HepG2 (cell line): ENCODE results near the gene SEMA3F. TPM values are rescaled to one million over a fixed set of nuclear protein-coding genes. Genes with fewer than 3 reads are reported as not detected.
A peak's percentile ranks its signal among the peaks of the same experiment; 100 is the strongest.

Experiments
- ARNT2 ChIP-seq: sonication (generic); formaldehyde crosslinking; IDR thresholded peaks from 2 replicates; pipeline ENCODE4 v1.8.0; 2022; ENCODE audit warnings: mild to moderate bottlenecking, low read depth, missing genetic modification reagents, moderate library complexity
- BRCA1 ChIP-seq: sonication (generic); formaldehyde crosslinking; IDR thresholded peaks from 2 replicates; pipeline ENCODE4 v1.4.0; 2020; ENCODE audit warnings: missing genetic modification reagents
- DNMT3B ChIP-seq: conservative IDR thresholded peaks from 2 replicates; pipeline ENCODE4 v1.6.1; 2016; ENCODE audit warnings: missing biosample characterization, control low read depth
- HHEX ChIP-seq: IDR thresholded peaks from 2 replicates; pipeline ENCODE4 v1.6.1; 2016; ENCODE audit warnings: control low read depth
- HNRNPL ChIP-seq: fragments of 200-400 bp; formaldehyde crosslinking; IDR thresholded peaks from 2 replicates; pipeline ENCODE4 v1.6.1; 2017; ENCODE audit warnings: mild to moderate bottlenecking, low read depth, low read length
- KLF16 ChIP-seq, 2 experiments: sonication (generic) in 1 of 2; formaldehyde crosslinking in 1 of 2; IDR thresholded peaks; 2 replicates each; pipeline versions ENCODE4 v1.6.1 to v1.8.0; 2016 to 2023; ENCODE audit warnings: missing genetic modification reagents in 2 of 2, missing compliant biosample characterization in 1 of 2
- MAFK ChIP-seq, 2 experiments: IDR thresholded peaks in 1 of 2; conservative IDR thresholded peaks in 1 of 2; 2 replicates each; pipeline ENCODE4 v1.6.1; 2011; ENCODE audit warnings: improper control_type of control experiment in 2 of 2, low read length in 2 of 2
- NKX3-1 ChIP-seq: sonication (generic); formaldehyde crosslinking; IDR thresholded peaks from 2 replicates; pipeline ENCODE4 v1.5.0; 2020; ENCODE audit warnings: missing genetic modification reagents
- NONO ChIP-seq, 2 experiments: fragments of 450-650 bp in 1 of 2; sonication (generic) in 1 of 2; formaldehyde crosslinking in 1 of 2; IDR thresholded peaks in 1 of 2; conservative IDR thresholded peaks in 1 of 2; 2 replicates each; pipeline versions ENCODE4 v1.6.1 to v1.8.0; 2017 to 2022; ENCODE audit warnings: mild to moderate bottlenecking in 1 of 2, missing genetic modification reagents in 1 of 2, moderate library complexity in 1 of 2
- RARG ChIP-seq: sonication (generic); formaldehyde crosslinking; IDR thresholded peaks from 2 replicates; pipeline ENCODE4 v1.4.0; 2020; ENCODE audit warnings: low read depth, mild to moderate bottlenecking, missing genetic modification reagents
- SKI ChIP-seq: fragments of 450-650 bp; IDR thresholded peaks from one replicate; pipeline ENCODE4 v1.6.1; 2018; ENCODE audit warnings: mild to moderate bottlenecking; ENCODE audit not compliant: partially characterized antibody
- SUZ12 ChIP-seq: fragments of 150-350 bp; IDR thresholded peaks from 2 replicates; pipeline ENCODE4 v1.6.1; 2014; ENCODE audit warnings: low read depth, low read length
- TEAD2 ChIP-seq: sonication (generic); formaldehyde crosslinking; IDR thresholded peaks from 2 replicates; pipeline ENCODE4 v1.9.0; 2021; ENCODE audit warnings: missing genetic modification reagents
- TGIF2 ChIP-seq: IDR thresholded peaks from 2 replicates; pipeline ENCODE4 v1.6.1; 2016; ENCODE audit warnings: control low read depth, missing compliant biosample characterization
- ZFP62 ChIP-seq: sonication (generic); formaldehyde crosslinking; IDR thresholded peaks from 2 replicates; pipeline ENCODE4 v1.4.0; 2020; ENCODE audit warnings: missing genetic modification reagents
- ZNF282 ChIP-seq: fragments of 450-650 bp; IDR thresholded peaks from 2 replicates; pipeline ENCODE4 v1.6.1; 2018; ENCODE audit not compliant: partially characterized antibody
- ZNF296 ChIP-seq: sonication (generic); formaldehyde crosslinking; conservative IDR thresholded peaks from 2 replicates; pipeline ENCODE4 v1.5.0; 2020; ENCODE audit warnings: mild to moderate bottlenecking, missing genetic modification reagents
- ZNF564 ChIP-seq: sonication (generic); formaldehyde crosslinking; IDR thresholded peaks from 2 replicates; pipeline ENCODE4 v1.8.1; 2023; ENCODE audit warnings: mild to moderate bottlenecking, missing genetic modification reagents
- ZNF619 ChIP-seq: sonication (generic); formaldehyde crosslinking; IDR thresholded peaks from 2 replicates; pipeline ENCODE4 v1.4.0; 2020; ENCODE audit warnings: mild to moderate bottlenecking, missing genetic modification reagents
- ZNF781 ChIP-seq: sonication (generic); formaldehyde crosslinking; IDR thresholded peaks from 2 replicates; pipeline ENCODE4 v1.5.1; 2020; ENCODE audit warnings: borderline replicate concordance, mild to moderate bottlenecking, missing genetic modification reagents; ENCODE audit errors: not compliant biosample characterization
- ZNF841 ChIP-seq: sonication (generic); formaldehyde crosslinking; IDR thresholded peaks from 2 replicates; pipeline ENCODE4 v1.8.1; 2023; ENCODE audit warnings: missing genetic modification reagents, borderline replicate concordance
- polyA plus RNA-seq, 8 experiments: library from polyadenylated mRNA; depleted of rRNA in 3 of 8; stranded (reverse) in 7 of 8; unstranded in 1 of 8; fragments of >200 nt; fragmentation: Illumina TruSeq in 4 of 8; extraction: Trizol in 4 of 8; gene quantifications; 2 replicates each; pipeline versions ENCODE4 v1.2.1 to v1.2.3, GENCODE V29; 2011 to 2016; ENCODE audit warnings: low read depth in 4 of 8, missing spikeins in 1 of 8, mixed read lengths in 1 of 8; ENCODE audit not compliant: insufficient read depth in 1 of 8
- total RNA-seq, 5 experiments: library from RNA; depleted of rRNA; stranded (reverse); fragments of >200 nt; fragmentation: Illumina TruSeq; extraction: Trizol; gene quantifications; 2 replicates each; pipeline ENCODE4 v1.2.3, GENCODE V29; 2016; ENCODE audit warnings: low read depth in 1 of 5
- TF ChIP-seq, protein P1 (sequence below): sonication (generic); formaldehyde crosslinking; IDR thresholded peaks from 2 replicates; pipeline ENCODE4 v1.8.0; 2022; ENCODE audit warnings: missing genetic modification reagents, mild to moderate bottlenecking, borderline replicate concordance
- TF ChIP-seq, protein P2 (sequence below): sonication (generic); formaldehyde crosslinking; IDR thresholded peaks from 2 replicates; pipeline ENCODE4 v1.4.0; 2020; ENCODE audit warnings: missing genetic modification reagents, borderline replicate concordance
- TF ChIP-seq, protein P3 (sequence below): IDR thresholded peaks from 2 replicates; pipeline ENCODE4 v1.6.1; 2016; ENCODE audit warnings: missing compliant biosample characterization, missing genetic modification reagents, borderline replicate concordance
- TF ChIP-seq, protein P4 (sequence below): sonication (generic); formaldehyde crosslinking; IDR thresholded peaks from 2 replicates; pipeline ENCODE4 v1.5.0; 2020; ENCODE audit warnings: missing genetic modification reagents, mild to moderate bottlenecking, borderline replicate concordance

Gene SEMA3F
- total and polyA plus RNA-seq, 2 of the 13 experiments (the other 11 are each of a cell fraction or from before 2014, with no cell fraction given): 7.6 to 17.2 TPM

DNA sequence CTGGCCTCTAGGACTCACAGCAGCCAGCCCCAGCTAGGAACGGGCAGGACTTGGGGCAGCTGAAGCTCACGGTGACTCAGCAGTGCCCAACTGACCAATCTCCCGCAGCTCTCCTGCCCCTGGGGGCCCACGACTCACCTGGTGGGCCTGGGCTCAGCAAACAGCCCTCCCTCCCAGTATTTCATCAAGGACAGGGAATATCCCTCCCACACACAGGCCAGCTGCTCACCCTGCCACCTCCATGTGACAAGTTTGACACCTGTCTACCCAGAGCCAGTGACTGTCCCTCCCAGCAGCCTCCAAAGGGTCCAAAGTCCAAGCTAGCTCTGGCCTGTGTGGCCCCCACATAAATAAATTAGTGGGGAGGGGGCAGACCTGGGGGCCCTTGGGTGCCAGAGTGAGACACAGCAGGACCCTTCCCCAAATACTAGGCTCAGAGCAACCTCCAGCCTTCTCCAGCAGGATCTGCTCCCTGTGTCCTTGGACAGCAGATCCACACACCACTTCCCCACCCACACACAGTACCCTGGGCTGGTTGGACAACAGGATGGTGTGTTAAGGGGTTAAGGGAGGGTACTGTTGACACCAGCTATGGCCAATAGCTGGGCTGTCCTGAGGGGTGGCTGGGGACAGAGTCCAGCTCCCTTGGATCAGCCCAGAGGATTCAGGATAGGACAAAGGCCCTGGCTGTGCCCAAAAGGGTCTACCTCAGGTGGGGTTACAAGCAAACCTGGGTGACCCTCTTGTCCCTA is 40.6 kb downstream of the SEMA3F start (continued):
- TF ChIP-seq, protein P1, sequence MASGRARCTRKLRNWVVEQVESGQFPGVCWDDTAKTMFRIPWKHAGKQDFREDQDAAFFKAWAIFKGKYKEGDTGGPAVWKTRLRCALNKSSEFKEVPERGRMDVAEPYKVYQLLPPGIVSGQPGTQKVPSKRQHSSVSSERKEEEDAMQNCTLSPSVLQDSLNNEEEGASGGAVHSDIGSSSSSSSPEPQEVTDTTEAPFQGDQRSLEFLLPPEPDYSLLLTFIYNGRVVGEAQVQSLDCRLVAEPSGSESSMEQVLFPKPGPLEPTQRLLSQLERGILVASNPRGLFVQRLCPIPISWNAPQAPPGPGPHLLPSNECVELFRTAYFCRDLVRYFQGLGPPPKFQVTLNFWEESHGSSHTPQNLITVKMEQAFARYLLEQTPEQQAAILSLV: no peak
- TF ChIP-seq TGIF2: peak; percentile 97
- peak; percentile 75; the same call in 1 of the 2 replicates for TF ChIP-seq ARNT2 (CRISPR knock-in tag)
- TF ChIP-seq RARG (CRISPR knock-in tag): 0 out of 2 replicates have a peak, but pooled peaks have one; percentile 53
- TF ChIP-seq BRCA1 (CRISPR knock-in tag): peak; percentile 44; the same call in 1 of the 2 replicates
- no peak for TF ChIP-seq ZFP62
- TF ChIP-seq NKX3-1: no peak
- TF ChIP-seq ZNF781 (CRISPR knock-in tag): peak; percentile 99
- peak in 1 of 2 experiments; percentile 60; a peak in 1 of 4 replicates for TF ChIP-seq KLF16 (CRISPR knock-in tag; IDR thresholded peaks at IDR 0.05)
- peak; percentile 86 for TF ChIP-seq HNRNPL
- no peak for TF ChIP-seq NONO (IDR thresholded peaks at IDR 0.05)
- TF ChIP-seq NONO (CRISPR knock-in tag; conservative IDR thresholded peaks at IDR 0.05): peak; percentile 89
- no peak for TF ChIP-seq TEAD2 (CRISPR knock-in tag)
- TF ChIP-seq SUZ12: no peak
- TF ChIP-seq, protein P2, sequence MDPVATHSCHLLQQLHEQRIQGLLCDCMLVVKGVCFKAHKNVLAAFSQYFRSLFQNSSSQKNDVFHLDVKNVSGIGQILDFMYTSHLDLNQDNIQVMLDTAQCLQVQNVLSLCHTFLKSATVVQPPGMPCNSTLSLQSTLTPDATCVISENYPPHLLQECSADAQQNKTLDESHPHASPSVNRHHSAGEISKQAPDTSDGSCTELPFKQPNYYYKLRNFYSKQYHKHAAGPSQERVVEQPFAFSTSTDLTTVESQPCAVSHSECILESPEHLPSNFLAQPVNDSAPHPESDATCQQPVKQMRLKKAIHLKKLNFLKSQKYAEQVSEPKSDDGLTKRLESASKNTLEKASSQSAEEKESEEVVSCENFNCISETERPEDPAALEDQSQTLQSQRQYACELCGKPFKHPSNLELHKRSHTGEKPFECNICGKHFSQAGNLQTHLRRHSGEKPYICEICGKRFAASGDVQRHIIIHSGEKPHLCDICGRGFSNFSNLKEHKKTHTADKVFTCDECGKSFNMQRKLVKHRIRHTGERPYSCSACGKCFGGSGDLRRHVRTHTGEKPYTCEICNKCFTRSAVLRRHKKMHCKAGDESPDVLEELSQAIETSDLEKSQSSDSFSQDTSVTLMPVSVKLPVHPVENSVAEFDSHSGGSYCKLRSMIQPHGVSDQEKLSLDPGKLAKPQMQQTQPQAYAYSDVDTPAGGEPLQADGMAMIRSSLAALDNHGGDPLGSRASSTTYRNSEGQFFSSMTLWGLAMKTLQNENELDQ (CRISPR knock-in tag): no peak
- TF ChIP-seq ZNF841: no peak
- peak; percentile 43 to 60; a peak in 3 of 4 replicates for TF ChIP-seq MAFK (conservative IDR thresholded peaks at IDR 0.05 in 1 of 2, IDR thresholded peaks at IDR 0.05 in 1 of 2; ENCODE audit: low read length in 2 of 2)
- TF ChIP-seq, protein P3, sequence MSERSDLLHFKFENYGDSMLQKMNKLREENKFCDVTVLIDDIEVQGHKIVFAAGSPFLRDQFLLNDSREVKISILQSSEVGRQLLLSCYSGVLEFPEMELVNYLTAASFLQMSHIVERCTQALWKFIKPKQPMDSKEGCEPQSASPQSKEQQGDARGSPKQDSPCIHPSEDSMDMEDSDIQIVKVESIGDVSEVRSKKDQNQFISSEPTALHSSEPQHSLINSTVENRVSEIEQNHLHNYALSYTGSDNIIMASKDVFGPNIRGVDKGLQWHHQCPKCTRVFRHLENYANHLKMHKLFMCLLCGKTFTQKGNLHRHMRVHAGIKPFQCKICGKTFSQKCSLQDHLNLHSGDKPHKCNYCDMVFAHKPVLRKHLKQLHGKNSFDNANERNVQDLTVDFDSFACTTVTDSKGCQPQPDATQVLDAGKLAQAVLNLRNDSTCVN: peak; percentile 19; the same call in 1 of the 2 replicates
- peak; percentile 75; the same call in 1 of the 2 replicates for TF ChIP-seq ZNF619 (CRISPR knock-in tag)
- TF ChIP-seq ZNF282: no peak
- TF ChIP-seq, protein P4, sequence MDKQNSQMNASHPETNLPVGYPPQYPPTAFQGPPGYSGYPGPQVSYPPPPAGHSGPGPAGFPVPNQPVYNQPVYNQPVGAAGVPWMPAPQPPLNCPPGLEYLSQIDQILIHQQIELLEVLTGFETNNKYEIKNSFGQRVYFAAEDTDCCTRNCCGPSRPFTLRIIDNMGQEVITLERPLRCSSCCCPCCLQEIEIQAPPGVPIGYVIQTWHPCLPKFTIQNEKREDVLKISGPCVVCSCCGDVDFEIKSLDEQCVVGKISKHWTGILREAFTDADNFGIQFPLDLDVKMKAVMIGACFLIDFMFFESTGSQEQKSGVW (CRISPR knock-in tag): no peak
- TF ChIP-seq DNMT3B (CRISPR knock-in tag): 0 out of 2 replicates have a peak, but pooled peaks have one; percentile 28
- TF ChIP-seq ZNF564 (CRISPR knock-in tag): peak; percentile 7; the same call in 1 of the 2 replicates
- TF ChIP-seq ZNF296 (CRISPR knock-in tag): peak; percentile 91
- TF ChIP-seq HHEX: peak; percentile 45; the same call in 1 of the 2 replicates
- peak; percentile 13 for TF ChIP-seq SKI
